AG09319 (cell line): Measurements from ENCODE around the gene PDZD7.

Experiments
- DNase-seq: peaks from one replicate; pipeline ENCODE4 v3.0.0-alpha.2; 2010; ENCODE audit warnings: low read depth; ENCODE audit errors: extremely low read depth
- TF ChIP-seq, protein P1 (sequence below): IDR thresholded peaks from 2 replicates; pipeline ENCODE4 v1.5.1; 2011; ENCODE audit warnings: low read depth, mild to moderate bottlenecking, inconsistent platforms, low read length, moderate library complexity

The PDZD7 gene

DNA sequence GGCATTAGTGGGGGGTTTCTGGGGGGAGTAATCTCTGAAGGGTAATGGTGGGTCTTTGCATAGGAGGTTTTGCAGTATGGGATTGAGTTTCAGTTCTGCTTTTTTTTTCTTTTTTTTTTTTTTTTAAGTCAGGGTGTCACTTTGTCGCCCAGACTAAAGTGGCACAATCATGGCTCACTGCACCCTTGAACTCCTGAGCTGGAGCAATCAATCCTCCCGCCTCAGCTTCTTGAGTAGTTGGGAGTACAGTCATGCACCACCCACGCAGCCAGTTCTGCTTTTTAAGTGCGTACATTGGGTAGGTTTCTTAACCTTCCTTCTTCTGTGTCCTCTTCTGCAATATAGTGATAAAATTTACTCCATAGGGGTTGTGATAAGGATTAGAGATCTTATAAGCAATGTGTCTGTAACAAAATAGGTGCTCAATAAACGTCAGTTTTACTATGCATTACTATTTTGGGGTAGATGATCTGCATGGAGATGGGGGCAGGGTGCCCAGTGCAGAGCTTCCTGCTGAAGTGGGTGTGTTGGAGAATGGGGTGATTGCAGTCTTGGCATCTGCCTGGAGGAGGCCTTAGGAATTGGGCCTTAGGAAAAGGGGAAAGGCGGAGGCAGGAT, 40.4 kb upstream of the PDZD7 start:
- no peak for DNase-seq
- TF ChIP-seq, protein P1, sequence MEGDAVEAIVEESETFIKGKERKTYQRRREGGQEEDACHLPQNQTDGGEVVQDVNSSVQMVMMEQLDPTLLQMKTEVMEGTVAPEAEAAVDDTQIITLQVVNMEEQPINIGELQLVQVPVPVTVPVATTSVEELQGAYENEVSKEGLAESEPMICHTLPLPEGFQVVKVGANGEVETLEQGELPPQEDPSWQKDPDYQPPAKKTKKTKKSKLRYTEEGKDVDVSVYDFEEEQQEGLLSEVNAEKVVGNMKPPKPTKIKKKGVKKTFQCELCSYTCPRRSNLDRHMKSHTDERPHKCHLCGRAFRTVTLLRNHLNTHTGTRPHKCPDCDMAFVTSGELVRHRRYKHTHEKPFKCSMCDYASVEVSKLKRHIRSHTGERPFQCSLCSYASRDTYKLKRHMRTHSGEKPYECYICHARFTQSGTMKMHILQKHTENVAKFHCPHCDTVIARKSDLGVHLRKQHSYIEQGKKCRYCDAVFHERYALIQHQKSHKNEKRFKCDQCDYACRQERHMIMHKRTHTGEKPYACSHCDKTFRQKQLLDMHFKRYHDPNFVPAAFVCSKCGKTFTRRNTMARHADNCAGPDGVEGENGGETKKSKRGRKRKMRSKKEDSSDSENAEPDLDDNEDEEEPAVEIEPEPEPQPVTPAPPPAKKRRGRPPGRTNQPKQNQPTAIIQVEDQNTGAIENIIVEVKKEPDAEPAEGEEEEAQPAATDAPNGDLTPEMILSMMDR = no peak

DNA sequence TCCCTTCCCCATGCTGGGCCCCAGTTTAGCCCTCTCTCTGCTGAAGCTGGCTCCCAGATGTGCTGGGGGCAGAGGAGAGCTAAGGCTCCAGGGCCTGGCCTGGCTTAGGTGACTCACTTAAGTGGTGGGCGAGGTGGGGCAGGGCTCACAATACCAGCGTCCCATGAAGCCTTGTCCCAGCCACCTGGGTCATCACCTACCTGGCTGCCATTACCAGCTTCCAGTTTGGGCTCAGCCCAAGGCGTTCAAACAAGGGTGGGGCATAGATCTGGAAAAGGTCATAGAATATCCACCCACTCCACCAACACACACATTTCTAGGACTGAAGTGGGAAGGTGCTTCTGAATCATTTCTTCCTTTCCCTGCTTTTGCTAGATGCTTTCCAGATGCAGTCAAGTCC, 39.2 kb upstream of the PDZD7 start:
- TF ChIP-seq, protein P1 = no peak

DNA sequence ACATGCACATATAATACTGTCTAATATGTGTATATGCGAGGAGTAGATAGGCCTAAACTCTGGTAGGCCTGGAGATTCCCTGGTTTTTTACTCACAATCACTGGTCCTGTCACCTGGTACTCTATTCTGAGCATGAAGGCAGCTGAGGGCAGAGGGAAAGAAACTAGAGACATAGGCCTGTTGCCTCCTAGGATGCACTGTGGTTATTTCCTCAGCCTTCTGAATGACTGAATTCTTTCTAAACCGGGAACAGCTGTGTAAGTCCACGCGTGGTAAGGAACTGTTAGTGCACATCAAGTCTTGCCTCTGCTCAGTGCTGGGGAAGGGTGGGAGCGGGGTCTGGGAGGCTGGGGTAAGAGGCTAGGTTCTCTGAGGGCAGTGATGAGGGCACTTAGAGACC, 38.5 kb upstream of the PDZD7 start:
- no peak for DNase-seq
- TF ChIP-seq, protein P1 = no peak

More for the DNA sequence above, 39.2 kb upstream of the PDZD7 start:
- no peak for DNase-seq

DNA sequence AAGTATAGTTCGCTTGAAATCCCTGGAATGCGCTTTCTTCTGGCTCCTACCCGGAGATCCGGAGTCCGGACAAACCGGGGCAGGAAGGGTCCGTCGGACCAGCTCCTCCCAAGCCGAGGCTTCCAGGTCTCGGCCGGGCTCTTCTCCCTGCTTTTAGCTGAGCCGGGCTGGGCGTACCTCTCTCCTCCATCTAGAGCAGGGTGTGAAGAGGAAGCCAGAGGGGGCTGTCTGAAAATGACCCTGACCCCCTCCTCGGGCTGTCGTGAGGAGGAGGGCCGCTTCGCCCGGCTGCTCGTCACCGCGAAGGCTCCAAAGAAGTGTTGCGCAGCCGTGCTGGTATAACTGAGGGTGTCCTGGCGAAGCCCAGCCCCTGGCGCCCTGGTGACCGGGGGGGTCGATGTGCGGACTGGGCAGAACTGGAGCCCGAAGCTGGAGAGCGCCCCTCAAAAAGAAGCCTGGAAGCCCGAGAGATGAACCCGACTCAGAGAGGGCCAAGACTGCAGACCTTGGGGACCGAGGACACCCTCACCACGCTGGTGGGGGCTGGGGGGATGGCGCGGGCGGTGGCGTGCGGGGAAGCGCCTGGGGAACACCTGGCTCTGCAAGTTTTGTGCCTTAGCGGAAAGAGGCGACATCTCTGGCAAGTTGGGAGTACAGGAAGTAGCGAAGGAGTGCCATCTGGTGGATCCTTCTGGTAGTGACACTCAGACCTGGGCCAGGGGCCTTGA, 36.6 kb upstream of the PDZD7 start:
- TF ChIP-seq, protein P1 = peak; percentile 84
- DNase-seq = peak; percentile 54

DNA sequence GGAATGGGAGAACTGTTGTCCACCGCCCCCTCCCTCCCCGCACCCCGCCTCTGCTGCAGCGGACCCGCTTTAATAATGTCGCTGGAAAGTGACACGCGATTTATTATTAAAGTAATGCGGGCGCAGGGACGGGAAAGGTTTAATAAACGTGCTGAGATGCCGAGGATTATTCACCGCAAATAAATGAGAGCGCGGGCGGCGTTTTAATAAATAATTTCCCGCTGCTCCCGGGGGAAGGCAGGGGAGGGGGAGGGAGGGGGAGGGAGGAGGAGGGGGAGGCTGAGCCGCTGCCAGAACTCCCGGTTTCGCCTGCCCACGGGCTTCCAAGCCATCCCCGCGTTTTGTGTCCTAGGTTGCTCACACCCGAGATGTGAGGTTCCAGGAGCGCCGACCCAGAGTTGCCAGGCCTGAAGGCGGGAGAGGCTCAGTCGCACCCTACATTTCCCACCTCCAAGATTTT, 36.0 kb upstream of the PDZD7 start:
- no peak for DNase-seq
- TF ChIP-seq, protein P1 = no peak

DNA sequence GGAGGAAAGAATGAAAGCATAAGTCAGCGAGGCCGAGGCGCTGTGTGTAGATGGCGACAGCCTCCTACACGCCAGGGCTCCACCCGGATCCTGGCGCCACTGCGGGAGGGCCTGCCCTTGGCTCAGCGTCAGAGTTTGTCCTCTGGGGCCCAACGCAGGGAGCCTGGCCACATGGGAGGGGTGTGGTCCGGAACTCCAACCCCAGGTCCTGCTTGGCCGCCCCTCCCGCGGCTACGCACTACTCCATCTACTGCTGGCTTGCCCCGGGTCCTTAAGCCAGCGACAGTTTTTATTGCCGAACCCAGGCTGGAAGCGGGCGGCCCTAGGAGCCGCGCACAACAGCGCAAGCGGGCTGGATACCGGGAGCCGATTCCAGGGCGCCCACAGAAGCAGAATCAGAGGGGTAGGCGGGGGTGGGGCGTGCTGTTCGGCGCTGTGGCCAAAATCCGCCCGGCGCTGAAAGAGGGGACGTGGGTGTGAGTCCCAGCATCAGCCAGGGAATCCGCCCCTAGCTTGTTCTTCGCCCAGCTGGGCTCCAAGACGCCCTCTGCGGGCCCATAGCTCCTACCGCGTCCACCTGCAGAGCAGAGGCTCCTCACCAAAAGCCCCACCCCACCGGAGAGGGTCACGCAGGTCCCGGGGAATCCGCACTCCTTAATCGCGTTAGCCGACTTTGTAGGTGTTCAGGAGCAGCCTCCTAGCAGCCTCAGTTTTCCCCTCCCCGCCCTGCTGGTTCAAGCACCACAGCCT, 35.4 kb upstream of the PDZD7 start:
- no peak for DNase-seq
- TF ChIP-seq, protein P1 = peak; percentile 63
